Sigmoid colon (tissue), 3 donors: ENCODE results near the gene NFIL3.

Source experiments
- POLR2A ChIP-seq, 2 donors: fragments of 450-650 bp; IDR thresholded peaks; one replicate each; pipeline ENCODE4 v1.6.1; 2016; ENCODE audit warnings: antibody characterized with exemption in 2 of 2, mild to moderate bottlenecking in 2 of 2, moderate library complexity in 2 of 2
- TF ChIP-seq, protein P1 (sequence below), 4 experiments: fragments of 450-650 bp in 3 of 4; fragments of 200-600 bp in 1 of 4; IDR thresholded peaks; one replicate each; pipeline ENCODE4 v1.5.1; 2016 to 2019; ENCODE audit warnings: antibody characterized with exemption in 4 of 4, mild to moderate bottlenecking in 3 of 4, moderate library complexity in 2 of 4

DNA sequence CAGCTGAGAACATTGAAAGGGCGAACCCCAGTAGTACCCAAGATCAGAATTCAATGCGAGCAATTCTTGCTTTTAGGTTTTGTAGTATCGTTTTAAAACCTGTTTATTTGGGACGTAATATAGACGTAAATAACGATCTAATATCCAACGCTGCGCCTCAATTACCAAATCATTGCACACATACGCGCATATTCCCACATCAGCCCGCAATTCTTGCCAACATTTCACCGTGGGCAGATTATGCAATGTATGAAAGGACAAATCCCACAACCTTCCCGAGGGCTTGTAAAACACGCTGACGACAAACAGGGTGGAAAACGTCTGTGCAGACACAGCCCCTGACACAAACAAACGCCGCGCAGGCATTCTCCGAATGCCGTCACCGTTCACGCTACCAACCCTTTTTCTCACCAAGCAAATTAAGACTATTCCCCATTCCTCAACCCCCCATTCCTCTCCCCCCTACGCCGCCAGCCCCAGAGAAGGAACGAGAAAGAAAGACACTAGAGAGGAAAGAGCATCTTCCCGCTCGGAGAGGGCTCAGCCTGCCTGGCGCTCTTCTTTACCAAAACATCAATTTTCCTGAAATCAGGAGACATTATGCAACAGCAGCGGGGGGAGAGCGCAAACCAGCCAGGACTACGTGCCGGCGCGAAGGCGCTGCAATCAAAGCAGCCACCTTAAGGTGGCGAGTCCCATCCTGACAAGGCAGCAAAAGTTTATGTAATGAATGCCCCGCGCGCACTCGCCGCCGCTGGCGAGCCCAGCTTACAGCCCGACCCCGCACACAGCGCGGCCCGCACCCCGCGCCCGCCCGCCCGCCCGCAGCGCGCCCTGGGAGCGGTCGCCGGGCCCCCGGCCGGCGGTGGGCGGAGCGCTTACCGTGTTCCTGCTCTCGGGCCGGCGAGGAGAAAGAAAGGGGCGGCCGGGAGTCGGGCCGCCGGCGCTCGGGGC lies 597 bp downstream of the NFIL3 start:
- TF ChIP-seq, protein P1, sequence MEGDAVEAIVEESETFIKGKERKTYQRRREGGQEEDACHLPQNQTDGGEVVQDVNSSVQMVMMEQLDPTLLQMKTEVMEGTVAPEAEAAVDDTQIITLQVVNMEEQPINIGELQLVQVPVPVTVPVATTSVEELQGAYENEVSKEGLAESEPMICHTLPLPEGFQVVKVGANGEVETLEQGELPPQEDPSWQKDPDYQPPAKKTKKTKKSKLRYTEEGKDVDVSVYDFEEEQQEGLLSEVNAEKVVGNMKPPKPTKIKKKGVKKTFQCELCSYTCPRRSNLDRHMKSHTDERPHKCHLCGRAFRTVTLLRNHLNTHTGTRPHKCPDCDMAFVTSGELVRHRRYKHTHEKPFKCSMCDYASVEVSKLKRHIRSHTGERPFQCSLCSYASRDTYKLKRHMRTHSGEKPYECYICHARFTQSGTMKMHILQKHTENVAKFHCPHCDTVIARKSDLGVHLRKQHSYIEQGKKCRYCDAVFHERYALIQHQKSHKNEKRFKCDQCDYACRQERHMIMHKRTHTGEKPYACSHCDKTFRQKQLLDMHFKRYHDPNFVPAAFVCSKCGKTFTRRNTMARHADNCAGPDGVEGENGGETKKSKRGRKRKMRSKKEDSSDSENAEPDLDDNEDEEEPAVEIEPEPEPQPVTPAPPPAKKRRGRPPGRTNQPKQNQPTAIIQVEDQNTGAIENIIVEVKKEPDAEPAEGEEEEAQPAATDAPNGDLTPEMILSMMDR (IDR thresholded peaks at IDR 0.05): peak in 2 of 4 experiments; percentile 12 to 16
- TF ChIP-seq POLR2A (IDR thresholded peaks at IDR 0.05): peak; percentile 20 to 26
